SK-N-SH treated with all-trans-retinoic acid at 6 μM for 48 hours (cell line): ENCODE measurements around the gene KRT73.

Source experiments
- ATAC-seq: fragments of 200-7000 bp; cut with Tn5 transposase; 3 replicates; pipeline ENCODE4 v1.9.1; 2020; ENCODE audit warnings: mild to moderate bottlenecking, moderate library complexity
- ARNTL ChIP-seq: fragments of 450-650 bp; formaldehyde crosslinking; IDR thresholded peaks from 2 replicates; pipeline ENCODE4 v1.5.0; 2020; ENCODE audit warnings: low read depth, mild to moderate bottlenecking, moderate library complexity, borderline replicate concordance
- BACH2 ChIP-seq: fragments of 250-450 bp; sonication (Bioruptor Pico); IDR thresholded peaks from 2 replicates; pipeline ENCODE4 v1.9.0; 2021; ENCODE audit warnings: mild to moderate bottlenecking, borderline replicate concordance
- CREB5 ChIP-seq: fragments of 250-450 bp; sonication (Bioruptor Pico); IDR thresholded peaks from 2 replicates; pipeline ENCODE4 v1.5.1; 2020; ENCODE audit warnings: low read depth, mild to moderate bottlenecking, moderate library complexity
- CSRNP3 ChIP-seq: fragments of 250-450 bp; sonication (Bioruptor Pico); IDR thresholded peaks from 2 replicates; pipeline ENCODE4 v1.5.1; 2021; ENCODE audit warnings: mild to moderate bottlenecking, moderate library complexity
- ESRRG ChIP-seq: fragments of 250-450 bp; sonication (Bioruptor Pico); IDR thresholded peaks from 2 replicates; pipeline ENCODE4 v1.6.1; 2021; ENCODE audit warnings: mild to moderate bottlenecking
- GLIS3 ChIP-seq: fragments of 250-450 bp; sonication (Bioruptor Pico); IDR thresholded peaks from 2 replicates; pipeline ENCODE4 v1.5.0; 2020; ENCODE audit warnings: mild to moderate bottlenecking, moderate library complexity
- ISL1 ChIP-seq: fragments of 250-450 bp; sonication (Bioruptor Pico); IDR thresholded peaks from 2 replicates; pipeline ENCODE4 v2.1.2; 2022; ENCODE audit warnings: mild to moderate bottlenecking, moderate library complexity
- OSR1 ChIP-seq: fragments of 250-450 bp; sonication (Bioruptor Pico); IDR thresholded peaks from 2 replicates; pipeline ENCODE4 v1.8.0; 2022; ENCODE audit warnings: moderate library complexity, mild to moderate bottlenecking, inconsistent platforms
- PATZ1 ChIP-seq: fragments of 250-450 bp; sonication (Bioruptor Pico); IDR thresholded peaks from 2 replicates; pipeline ENCODE4 v1.8.0; 2020; ENCODE audit warnings: mild to moderate bottlenecking, moderate library complexity, borderline replicate concordance
- POU6F1 ChIP-seq: fragments of 250-450 bp; sonication (Bioruptor Pico); IDR thresholded peaks from 2 replicates; pipeline ENCODE4 v1.8.0; 2021; ENCODE audit warnings: low read depth, mild to moderate bottlenecking, moderate library complexity, borderline replicate concordance
- PPARA ChIP-seq: fragments of 250-450 bp; sonication (Bioruptor Pico); IDR thresholded peaks from 2 replicates; pipeline ENCODE4 v1.5.0; 2020; ENCODE audit warnings: mild to moderate bottlenecking, borderline replicate concordance
- SNAI2 ChIP-seq: fragments of 250-450 bp; sonication (Bioruptor Pico); IDR thresholded peaks from 2 replicates; pipeline ENCODE4 v1.5.0; 2020; ENCODE audit warnings: mild to moderate bottlenecking, moderate library complexity
- TCF4 ChIP-seq: fragments of 250-450 bp; sonication (Bioruptor Pico); IDR thresholded peaks from 2 replicates; pipeline ENCODE4 v1.8.0; 2021; ENCODE audit warnings: mild to moderate bottlenecking, moderate library complexity, borderline replicate concordance
- TOX ChIP-seq: fragments of 250-450 bp; sonication (Bioruptor Pico); IDR thresholded peaks from 2 replicates; pipeline ENCODE4 v1.8.0; 2021; ENCODE audit warnings: mild to moderate bottlenecking, moderate library complexity, borderline replicate concordance
- TSHZ2 ChIP-seq: fragments of 250-450 bp; sonication (Bioruptor Pico); IDR thresholded peaks from 2 replicates; pipeline ENCODE4 v1.5.0; 2020; ENCODE audit warnings: mild to moderate bottlenecking, moderate library complexity
- ZC3H10 ChIP-seq: fragments of 250-450 bp; sonication (Bioruptor Pico); IDR thresholded peaks from 2 replicates; pipeline ENCODE4 v1.5.1; 2021; ENCODE audit warnings: mild to moderate bottlenecking, moderate library complexity
- ZFP3 ChIP-seq: fragments of 250-450 bp; sonication (Bioruptor Pico); IDR thresholded peaks from 2 replicates; pipeline ENCODE4 v1.5.0; 2020; ENCODE audit warnings: mild to moderate bottlenecking, moderate library complexity
- ZFP30 ChIP-seq: fragments of 450-650 bp; formaldehyde crosslinking; IDR thresholded peaks from 2 replicates; pipeline ENCODE4 v1.5.0; 2022; ENCODE audit warnings: mild to moderate bottlenecking, moderate library complexity
- ZNF565 ChIP-seq: fragments of 450-650 bp; formaldehyde crosslinking; conservative IDR thresholded peaks from 2 replicates; pipeline ENCODE4 v1.5.0; 2020; ENCODE audit warnings: low read depth, mild to moderate bottlenecking, moderate library complexity
- ZNF70 ChIP-seq: fragments of 450-650 bp; formaldehyde crosslinking; IDR thresholded peaks from 2 replicates; pipeline ENCODE4 v1.5.0; 2020; ENCODE audit warnings: mild to moderate bottlenecking, moderate library complexity
- ZNF8 ChIP-seq: fragments of 450-650 bp; formaldehyde crosslinking; IDR thresholded peaks from 2 replicates; pipeline ENCODE4 v1.5.0; 2020; ENCODE audit warnings: mild to moderate bottlenecking, moderate library complexity

KRT73 gene

GRCh38 chr12:52632656-52633055 lies 14.3 kb upstream of the KRT73 start:
- no peak for ATAC-seq
- TF ChIP-seq ZFP3 (CRISPR knock-in tag): no peak
- TF ChIP-seq OSR1 (CRISPR knock-in tag): no peak
- no peak for TF ChIP-seq GLIS3 (CRISPR knock-in tag)
- TF ChIP-seq ZNF70 (CRISPR knock-in tag): no peak
- TF ChIP-seq ZFP30: no peak
- TF ChIP-seq TCF4: no peak
- TF ChIP-seq ESRRG (CRISPR knock-in tag): no peak
- no peak for TF ChIP-seq TSHZ2 (CRISPR knock-in tag)
- no peak for TF ChIP-seq ZC3H10 (CRISPR knock-in tag)
- no peak for TF ChIP-seq PPARA (CRISPR knock-in tag)
- TF ChIP-seq ISL1: no peak
- no peak for TF ChIP-seq CSRNP3 (CRISPR knock-in tag)

GRCh38 chr12:52631676-52632459 lies 13.5 kb upstream of the KRT73 start:
- no peak for ATAC-seq
- TF ChIP-seq CREB5 (CRISPR knock-in tag) (no peak), ZNF70 (CRISPR knock-in tag) (no peak), TSHZ2 (CRISPR knock-in tag) (no peak), ZNF565 (CRISPR knock-in tag) (no peak), ESRRG (CRISPR knock-in tag) (no peak), ZNF8 (CRISPR knock-in tag) (no peak)

- TF ChIP-seq TOX (CRISPR knock-in tag) (no peak), PATZ1 (CRISPR knock-in tag) (no peak), ARNTL (CRISPR knock-in tag) (no peak), ZFP30 (no peak), ZNF565 (CRISPR knock-in tag) (no peak), POU6F1 (CRISPR knock-in tag) (no peak), ZNF70 (CRISPR knock-in tag) (no peak), ZC3H10 (CRISPR knock-in tag) (no peak), BACH2 (no peak), ESRRG (CRISPR knock-in tag) (no peak), CREB5 (CRISPR knock-in tag) (no peak), PPARA (CRISPR knock-in tag) (no peak), ZFP3 (CRISPR knock-in tag) (no peak), SNAI2 (no peak)
- ATAC-seq: no peak
Observed at GRCh38 chr12:52631264-52631663, 12.9 kb upstream of the KRT73 start.
